ENCODE data around the gene NLRP6. TPM values are rescaled to one million over a fixed set of nuclear protein-coding genes. Genes with fewer than 3 reads are reported as not detected.
"Not testable (repeated sequence)": the region's sequence is repeated elsewhere in the genome, so short reads cannot be mapped to it uniquely, and the experiment has no call there.

Gene NLRP6
- total and polyA plus RNA-seq, 2 donors from 2014 or later: 0.32 to 1.6 TPM

GRCh38 chr11:236774-237767 lies 41.1 kb upstream of the NLRP6 start, which contains the start of gene PSMD13:
Gene PSMD13 (plus strand): TSS chr11:236976. CDS start chr11:237050, 74 bp downstream.
- H3K4me1 ChIP-seq (ENCODE audit: control insufficient read depth in 2 of 3, insufficient read depth in 2 of 3, low read depth in 1 of 3, low read length in 3 of 3): peaks cover 0 to 19% (median 12%) of the 10 kb centered on the region in 3 donors
- H3K36me3 ChIP-seq (ENCODE audit: control insufficient read depth in 2 of 3, insufficient read depth in 3 of 3, low read length in 3 of 3): no peaks in the 10 kb centered on the region
- no peaks in the 10 kb centered on the region for H3K27me3 ChIP-seq (ENCODE audit: control insufficient read depth, insufficient read depth, low read length)
- FAIRE-seq (no peak), DNase-seq (peak; percentile 89 to 96 (median 93))
- intact Hi-C loops (cut with DNase I): no loop called here
- H3K9ac ChIP-seq (ENCODE audit: low read length in 3 of 3): peak within 1 kb of the TSS; percentile 71 to 97 (median 93)
- H3K27ac ChIP-seq (ENCODE audit: low read depth in 2 of 2, low read length in 2 of 2): peak within 1 kb of the TSS; percentile 90 to 98
- peak within 1 kb of the TSS; percentile 97 to 99 (median 97) for H3K4me3 ChIP-seq (ENCODE audit: low read length in 3 of 3)
- TF ChIP-seq CTCF (IDR thresholded peaks at IDR 0.05; ENCODE audit: borderline replicate concordance, extremely low read depth, insufficient read depth): no peak
- H3K9me3 ChIP-seq (ENCODE audit: control insufficient read depth in 2 of 3, insufficient read depth in 1 of 3, low read length in 3 of 3): no peaks in the 10 kb centered on the region

- H3K9me3 ChIP-seq (ENCODE audit: control insufficient read depth in 2 of 3, insufficient read depth in 1 of 3, low read length in 3 of 3); H3K9ac ChIP-seq (ENCODE audit: low read length in 3 of 3); intact Hi-C loops (cut with DNase I); H3K36me3 ChIP-seq (ENCODE audit: control insufficient read depth in 2 of 3, insufficient read depth in 3 of 3, low read length in 3 of 3); FAIRE-seq; H3K27me3 ChIP-seq (ENCODE audit: control insufficient read depth, insufficient read depth, low read length); DNase-seq; H3K27ac ChIP-seq (ENCODE audit: low read depth in 2 of 2, low read length in 2 of 2): not testable (repeated sequence)
- Histone ChIP-seq H3K4me3 (ENCODE audit: low read length in 3 of 3) (peak overlapping the region in 1 of 3 donors; percentile 99), H3K4me1 (ENCODE audit: control insufficient read depth in 2 of 3, insufficient read depth in 2 of 3, low read depth in 1 of 3, low read length in 3 of 3) (peaks cover 0 to 19% (median 12%) of the 10 kb centered on the region in 3 donors)
Measured at GRCh38 chr11:238346-238745, 39.9 kb upstream of the NLRP6 start.

GRCh38 chr11:240315-240714 lies 37.9 kb upstream of the NLRP6 start:
- peaks cover 2 to 9% (median 7%) of the 10 kb centered on the region in 3 donors for H3K36me3 ChIP-seq (ENCODE audit: control insufficient read depth in 2 of 3, insufficient read depth in 3 of 3, low read length in 3 of 3)
- no peak overlapping the region for H3K27ac ChIP-seq (ENCODE audit: low read depth in 2 of 2, low read length in 2 of 2)

More at GRCh38 chr11:240315-240714, 37.9 kb upstream of the NLRP6 start:
- H3K4me3 ChIP-seq (ENCODE audit: low read length in 3 of 3): no peak overlapping the region
- no peaks in the 10 kb centered on the region for H3K9me3 ChIP-seq (ENCODE audit: control insufficient read depth in 2 of 3, insufficient read depth in 1 of 3, low read length in 3 of 3)
- intact Hi-C loops (cut with DNase I): no loop called here
- H3K4me1 ChIP-seq (ENCODE audit: control insufficient read depth in 2 of 3, insufficient read depth in 2 of 3, low read depth in 1 of 3, low read length in 3 of 3): peaks cover 0 to 16% (median 10%) of the 10 kb centered on the region in 3 donors
- FAIRE-seq: no peak
- no peaks in the 10 kb centered on the region for H3K27me3 ChIP-seq (ENCODE audit: control insufficient read depth, insufficient read depth, low read length)
- no peak for TF ChIP-seq CTCF (IDR thresholded peaks at IDR 0.05; ENCODE audit: borderline replicate concordance, extremely low read depth, insufficient read depth)
- no peak for DNase-seq
- no peak overlapping the region for H3K9ac ChIP-seq (ENCODE audit: low read length in 3 of 3)

All from kidney (tissue), 14 donors.